GM12873 (cell line): ENCODE measurements around the gene LITAFD.

Experiments used
- TF ChIP-seq, protein P1 (sequence below): IDR thresholded peaks from 2 replicates; pipeline ENCODE4 v1.5.1; 2012; ENCODE audit warnings: low read depth, mild to moderate bottlenecking, moderate library complexity, low read length, control low read depth; ENCODE audit not compliant: insufficient read depth; ENCODE audit errors: missing control alignments

LITAFD gene

DNA sequence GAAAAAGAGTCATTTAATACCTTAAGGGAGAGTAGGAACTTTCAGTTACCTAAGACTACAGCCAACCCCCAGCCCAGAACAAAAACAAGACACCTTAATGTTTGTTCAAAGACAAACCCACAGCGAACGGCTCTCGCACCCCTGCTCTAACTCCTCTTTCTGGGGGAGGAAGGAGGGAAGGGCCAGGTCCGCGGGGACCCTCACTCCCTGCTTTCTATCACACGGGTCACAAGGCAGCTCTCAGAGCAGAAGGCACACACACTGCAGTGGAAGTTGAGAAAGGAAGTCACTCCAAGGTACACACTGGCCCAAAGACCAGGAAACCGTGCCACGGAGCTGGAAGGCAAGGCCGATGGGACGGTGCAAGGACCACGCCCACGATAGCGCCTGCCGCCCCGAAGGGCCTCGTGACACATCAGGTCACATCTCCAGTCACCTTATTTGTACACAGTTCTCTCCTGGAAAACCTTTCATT, 10.0 kb downstream of the LITAFD start:
- TF ChIP-seq, protein P1, sequence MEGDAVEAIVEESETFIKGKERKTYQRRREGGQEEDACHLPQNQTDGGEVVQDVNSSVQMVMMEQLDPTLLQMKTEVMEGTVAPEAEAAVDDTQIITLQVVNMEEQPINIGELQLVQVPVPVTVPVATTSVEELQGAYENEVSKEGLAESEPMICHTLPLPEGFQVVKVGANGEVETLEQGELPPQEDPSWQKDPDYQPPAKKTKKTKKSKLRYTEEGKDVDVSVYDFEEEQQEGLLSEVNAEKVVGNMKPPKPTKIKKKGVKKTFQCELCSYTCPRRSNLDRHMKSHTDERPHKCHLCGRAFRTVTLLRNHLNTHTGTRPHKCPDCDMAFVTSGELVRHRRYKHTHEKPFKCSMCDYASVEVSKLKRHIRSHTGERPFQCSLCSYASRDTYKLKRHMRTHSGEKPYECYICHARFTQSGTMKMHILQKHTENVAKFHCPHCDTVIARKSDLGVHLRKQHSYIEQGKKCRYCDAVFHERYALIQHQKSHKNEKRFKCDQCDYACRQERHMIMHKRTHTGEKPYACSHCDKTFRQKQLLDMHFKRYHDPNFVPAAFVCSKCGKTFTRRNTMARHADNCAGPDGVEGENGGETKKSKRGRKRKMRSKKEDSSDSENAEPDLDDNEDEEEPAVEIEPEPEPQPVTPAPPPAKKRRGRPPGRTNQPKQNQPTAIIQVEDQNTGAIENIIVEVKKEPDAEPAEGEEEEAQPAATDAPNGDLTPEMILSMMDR, result no peak

DNA sequence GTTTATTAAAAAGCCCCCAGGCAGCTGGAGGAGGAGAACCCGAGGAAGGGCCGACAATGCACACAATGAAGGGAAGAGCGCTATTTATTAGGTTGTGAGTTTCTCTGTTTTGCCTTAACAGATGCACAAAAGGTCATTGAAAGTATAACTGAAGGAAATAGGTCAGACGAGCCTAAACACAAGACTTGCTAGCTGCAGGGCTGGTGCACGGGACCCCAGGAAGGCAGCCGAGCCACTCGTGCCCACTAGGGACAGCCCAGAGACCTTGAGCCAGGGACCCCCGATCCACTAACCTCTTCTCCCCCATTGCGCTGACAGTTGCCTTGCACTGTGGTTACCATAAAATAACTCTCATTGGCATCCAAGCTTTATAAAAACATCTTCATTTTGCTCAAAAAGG, 11.3 kb downstream of the LITAFD start:
- TF ChIP-seq, protein P1, result peak; percentile 8

GRCh38 chr16:8893976-8894690, 12.0 kb downstream of the LITAFD start:
- TF ChIP-seq, protein P1, result no peak

GRCh38 chr16:8894736-8895334, 12.7 kb downstream of the LITAFD start:
- TF ChIP-seq, protein P1, result no peak

GRCh38 chr16:8898660-8899318, 16.6 kb downstream of the LITAFD start:
- TF ChIP-seq, protein P1, result no peak

DNA sequence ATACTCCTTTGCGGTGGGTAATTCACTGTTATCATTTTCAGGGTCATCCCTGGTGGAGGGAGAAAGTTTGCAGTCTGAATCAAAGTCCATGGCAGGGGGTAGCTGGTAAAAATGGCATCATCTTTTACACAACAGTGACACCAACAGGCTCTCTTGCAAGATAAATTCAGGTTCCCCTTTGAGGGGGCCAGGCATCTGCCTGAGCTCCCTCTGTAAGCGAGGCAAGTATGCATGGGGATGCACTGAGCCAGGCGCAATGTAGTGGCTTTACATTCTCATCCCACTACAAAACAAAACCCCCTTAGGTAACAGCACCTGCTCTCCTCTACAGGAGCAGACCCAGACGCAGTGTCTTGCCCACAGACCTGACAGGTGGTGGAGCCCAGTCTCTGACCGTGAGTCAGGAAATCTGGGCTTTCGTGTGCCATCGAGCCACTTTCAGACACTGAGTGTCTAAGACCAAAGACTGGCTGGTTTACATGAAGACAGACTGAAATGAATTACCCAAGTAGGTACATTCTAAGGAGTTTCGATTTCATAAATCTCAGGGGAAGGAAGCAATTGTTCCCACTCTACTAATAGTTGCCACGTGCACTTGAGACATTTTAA, 17.7 kb downstream of the LITAFD start:
- TF ChIP-seq, protein P1, result no peak

- TF ChIP-seq, protein P1, result no peak
These were observed 18.2 kb downstream of the LITAFD start for GRCh38 chr16:8900343-8900742.
